ENCODE measurements around the gene PRSS57.
"Not testable (repeated sequence)": the region's sequence is repeated elsewhere in the genome, so short reads cannot be mapped to it uniquely, and the experiment has no call there.

Gene PRSS57

DNA sequence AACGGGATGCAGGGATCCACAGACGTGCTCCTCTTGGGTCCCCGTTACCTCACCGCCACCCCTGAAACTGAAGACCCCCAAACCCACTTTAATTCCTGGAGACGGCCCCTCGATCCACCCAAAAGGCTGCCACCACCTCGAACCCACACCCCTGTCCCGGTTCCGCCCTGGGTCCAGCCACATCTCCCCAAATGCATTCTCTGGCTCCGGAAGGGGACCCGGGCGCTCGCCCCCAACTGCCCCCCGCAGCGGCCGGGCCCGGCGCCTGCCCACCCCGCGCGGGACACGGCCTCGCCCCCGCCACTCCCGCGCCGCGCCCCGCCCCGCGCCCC lies 19.3 kb downstream of the PRSS57 start:
- Histone ChIP-seq H3K4me2 (ENCODE audit: low read length) (no peak overlapping the region), H3K9me3 (ENCODE audit: control insufficient read depth, insufficient read depth, low read length) (no peaks in the 10 kb centered on the region), H3K27me3 (ENCODE audit: control insufficient read depth, low read length) (peaks cover 14% of the 10 kb centered on the region), H3K36me3 (ENCODE audit: control insufficient read depth, low read length) (no peaks in the 10 kb centered on the region), H3K79me2 (ENCODE audit: control insufficient read depth, low read length) (peaks cover 5% of the 10 kb centered on the region; the same call in 1 of the 2 replicates), H3K9me2 (replicated peaks; ENCODE audit: control insufficient read depth, low read length) (no peaks in the 10 kb centered on the region), H3K4me1 (ENCODE audit: control insufficient read depth, low read length) (peaks cover 12% of the 10 kb centered on the region), H3F3A (ENCODE audit: control insufficient read depth, insufficient read depth) (0 out of 2 replicates have a peak, but pooled peaks cover 4% of the 10 kb centered on the region), H3K27ac (ENCODE audit: low read depth, low read length) (no peak overlapping the region), H4K20me1 (ENCODE audit: control insufficient read depth, insufficient read depth, low read depth, low read length) (no peaks in the 10 kb centered on the region; the same call in 1 of the 2 replicates), H3K4me3 (ENCODE audit: low read length) (no peak overlapping the region)
- no peak for TF ChIP-seq EZH2phosphoT487 (IDR thresholded peaks at IDR 0.05; ENCODE audit: borderline replicate concordance, low read length)
- TF ChIP-seq, protein P1, sequence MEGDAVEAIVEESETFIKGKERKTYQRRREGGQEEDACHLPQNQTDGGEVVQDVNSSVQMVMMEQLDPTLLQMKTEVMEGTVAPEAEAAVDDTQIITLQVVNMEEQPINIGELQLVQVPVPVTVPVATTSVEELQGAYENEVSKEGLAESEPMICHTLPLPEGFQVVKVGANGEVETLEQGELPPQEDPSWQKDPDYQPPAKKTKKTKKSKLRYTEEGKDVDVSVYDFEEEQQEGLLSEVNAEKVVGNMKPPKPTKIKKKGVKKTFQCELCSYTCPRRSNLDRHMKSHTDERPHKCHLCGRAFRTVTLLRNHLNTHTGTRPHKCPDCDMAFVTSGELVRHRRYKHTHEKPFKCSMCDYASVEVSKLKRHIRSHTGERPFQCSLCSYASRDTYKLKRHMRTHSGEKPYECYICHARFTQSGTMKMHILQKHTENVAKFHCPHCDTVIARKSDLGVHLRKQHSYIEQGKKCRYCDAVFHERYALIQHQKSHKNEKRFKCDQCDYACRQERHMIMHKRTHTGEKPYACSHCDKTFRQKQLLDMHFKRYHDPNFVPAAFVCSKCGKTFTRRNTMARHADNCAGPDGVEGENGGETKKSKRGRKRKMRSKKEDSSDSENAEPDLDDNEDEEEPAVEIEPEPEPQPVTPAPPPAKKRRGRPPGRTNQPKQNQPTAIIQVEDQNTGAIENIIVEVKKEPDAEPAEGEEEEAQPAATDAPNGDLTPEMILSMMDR (IDR thresholded peaks at IDR 0.05; ENCODE audit: low read depth, low read length, poor library complexity, severe bottlenecking): no peak

DNA sequence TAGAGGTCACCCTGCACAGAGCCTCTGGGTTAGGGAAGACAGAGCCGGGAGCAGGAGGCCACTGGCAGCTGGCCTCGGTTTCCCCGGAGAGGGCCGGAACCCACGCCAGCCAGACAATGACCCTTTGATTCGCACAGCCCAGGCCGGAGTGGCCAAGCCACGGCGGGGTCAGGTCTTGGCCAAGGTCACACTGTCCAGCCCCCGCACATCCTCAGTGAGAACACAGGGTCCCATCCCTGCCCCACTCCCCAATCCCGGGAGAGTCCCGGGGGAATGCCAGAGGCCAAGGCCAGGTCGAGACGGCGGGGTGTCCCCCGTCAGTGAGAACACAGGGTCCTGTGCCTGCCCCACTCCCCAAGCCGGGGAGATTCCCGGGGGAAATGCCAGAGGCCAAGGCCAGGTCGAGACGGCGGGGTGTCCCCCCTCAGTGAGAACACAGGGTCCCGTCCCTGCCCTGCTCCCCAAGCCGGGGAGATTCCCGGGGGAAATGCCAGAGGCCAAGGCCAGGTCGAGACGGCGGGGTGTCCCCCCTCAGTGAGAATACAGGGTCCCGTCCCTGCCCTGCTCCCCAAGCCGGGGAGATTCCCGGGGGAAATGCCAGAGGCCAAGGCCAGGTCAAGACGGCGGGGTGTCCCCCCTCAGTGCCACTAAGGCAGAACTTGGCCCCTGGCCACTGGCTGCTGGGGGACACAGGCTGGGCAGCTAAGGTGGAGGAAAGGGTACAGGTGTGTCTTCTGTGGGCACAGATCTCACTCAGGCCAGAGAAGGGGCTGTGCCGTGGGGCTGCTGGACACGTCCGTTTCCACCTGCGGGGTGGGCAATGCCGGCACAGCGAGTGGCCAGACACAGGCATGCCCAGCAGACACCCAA lies 20.7 kb downstream of the PRSS57 start:
- TF ChIP-seq, protein P1 (IDR thresholded peaks at IDR 0.05; ENCODE audit: low read depth, low read length, poor library complexity, severe bottlenecking): no peak
- no peak for TF ChIP-seq EZH2phosphoT487 (IDR thresholded peaks at IDR 0.05; ENCODE audit: borderline replicate concordance, low read length)
- H3F3A ChIP-seq (ENCODE audit: control insufficient read depth, insufficient read depth): 0 out of 2 replicates have a peak, but pooled peaks cover 4% of the 10 kb centered on the region
- H3K9me2 ChIP-seq (replicated peaks; ENCODE audit: control insufficient read depth, low read length): no peaks in the 10 kb centered on the region
- H3K9me3 ChIP-seq (ENCODE audit: control insufficient read depth, insufficient read depth, low read length): no peaks in the 10 kb centered on the region
- H3K27me3 ChIP-seq (ENCODE audit: control insufficient read depth, low read length): peaks cover 14% of the 10 kb centered on the region
- peaks cover 4% of the 10 kb centered on the region; the same call in 1 of the 2 replicates for H3K79me2 ChIP-seq (ENCODE audit: control insufficient read depth, low read length)
- no peak overlapping the region for H3K27ac ChIP-seq (ENCODE audit: low read depth, low read length)
- H3K36me3 ChIP-seq (ENCODE audit: control insufficient read depth, low read length): no peaks in the 10 kb centered on the region
- no peaks in the 10 kb centered on the region; the same call in 1 of the 2 replicates for H4K20me1 ChIP-seq (ENCODE audit: control insufficient read depth, insufficient read depth, low read depth, low read length)
- H3K4me1 ChIP-seq (ENCODE audit: control insufficient read depth, low read length): peaks cover 10% of the 10 kb centered on the region
- no peak overlapping the region for H3K4me3 ChIP-seq (ENCODE audit: low read length)
- no peak overlapping the region for H3K4me2 ChIP-seq (ENCODE audit: low read length)

DNA sequence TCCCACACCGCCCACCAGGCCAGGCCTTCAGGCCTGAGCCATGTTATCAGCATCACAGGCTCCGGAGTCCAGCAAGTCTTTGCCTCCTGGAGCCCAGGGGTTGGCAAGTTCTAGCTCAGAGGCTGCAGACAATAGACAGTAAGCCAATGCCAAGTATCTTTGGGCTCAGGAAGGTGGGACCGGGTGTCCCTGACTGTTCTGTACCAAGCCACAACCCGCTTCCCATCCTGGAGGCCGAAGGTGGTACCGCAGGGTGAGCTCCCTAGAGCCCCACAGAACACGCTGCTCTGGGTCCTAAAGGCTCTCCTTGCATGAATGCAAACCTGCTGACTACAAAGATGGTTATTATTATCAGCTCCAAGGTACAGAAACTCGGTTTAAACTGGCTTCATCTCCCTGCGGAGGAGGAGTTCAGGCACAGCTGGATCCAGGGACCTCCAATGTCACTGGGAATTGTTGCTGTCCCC lies 24.6 kb downstream of the PRSS57 start:
- Histone ChIP-seq H3K9me2 (replicated peaks; ENCODE audit: control insufficient read depth, low read length) (no peaks in the 10 kb centered on the region), H4K20me1 (ENCODE audit: control insufficient read depth, insufficient read depth, low read depth, low read length) (no peaks in the 10 kb centered on the region), H3K27ac (ENCODE audit: low read depth, low read length) (no peak overlapping the region)

DNA sequence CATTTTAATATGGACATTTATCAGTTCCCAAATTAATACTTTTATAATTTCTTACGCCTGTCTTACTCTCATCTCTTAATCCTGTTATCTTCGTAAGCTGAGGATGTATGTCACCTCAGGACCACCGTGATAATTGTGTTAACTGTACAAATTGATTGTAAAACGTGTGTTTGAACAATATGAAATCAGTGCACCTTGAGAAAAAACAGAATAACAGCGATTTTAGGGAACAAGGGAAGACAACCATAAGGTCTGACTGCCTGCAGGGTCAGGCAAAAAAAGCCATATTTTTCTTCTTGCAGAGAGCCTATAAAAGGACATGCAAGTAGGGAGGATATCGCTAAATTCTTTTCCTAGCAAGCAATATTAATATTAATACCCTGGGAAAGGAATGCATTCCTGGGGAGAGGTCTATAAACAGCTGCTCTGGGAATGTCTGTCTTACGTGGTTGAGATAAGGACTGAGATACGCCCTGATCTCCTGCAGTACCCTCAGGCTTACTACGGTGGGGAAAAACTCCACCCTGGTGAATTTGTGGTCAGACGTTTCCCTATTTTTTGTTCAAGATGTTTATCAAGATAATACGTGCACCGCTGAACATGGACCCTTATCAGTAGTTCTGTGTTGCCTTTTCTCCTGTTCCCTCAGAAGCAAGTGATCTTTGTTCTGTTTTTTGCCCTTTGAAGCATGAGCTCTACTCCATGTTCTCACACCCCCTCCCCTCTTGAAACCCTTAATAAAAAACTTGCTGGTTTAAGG lies 26.4 kb downstream of the PRSS57 start:
- not testable (repeated sequence) for H4K20me1 ChIP-seq (ENCODE audit: control insufficient read depth, insufficient read depth, low read depth, low read length); H3K4me2 ChIP-seq (ENCODE audit: low read length)

More for the DNA sequence above, 24.6 kb downstream of the PRSS57 start:
- no peaks in the 10 kb centered on the region for H3K79me2 ChIP-seq (ENCODE audit: control insufficient read depth, low read length)
- no peak for TF ChIP-seq EZH2phosphoT487 (IDR thresholded peaks at IDR 0.05; ENCODE audit: borderline replicate concordance, low read length)
- TF ChIP-seq, protein P1 (IDR thresholded peaks at IDR 0.05; ENCODE audit: low read depth, low read length, poor library complexity, severe bottlenecking): no peak
- no peaks in the 10 kb centered on the region for H3K4me1 ChIP-seq (ENCODE audit: control insufficient read depth, low read length)
- H3F3A ChIP-seq (ENCODE audit: control insufficient read depth, insufficient read depth): no peaks in the 10 kb centered on the region
- no peaks in the 10 kb centered on the region for H3K9me3 ChIP-seq (ENCODE audit: control insufficient read depth, insufficient read depth, low read length)
- peaks cover 12% of the 10 kb centered on the region for H3K27me3 ChIP-seq (ENCODE audit: control insufficient read depth, low read length)
- H3K4me2 ChIP-seq (ENCODE audit: low read length): no peak overlapping the region
- H3K4me3 ChIP-seq (ENCODE audit: low read length): no peak overlapping the region
- no peaks in the 10 kb centered on the region for H3K36me3 ChIP-seq (ENCODE audit: control insufficient read depth, low read length)

DNA sequence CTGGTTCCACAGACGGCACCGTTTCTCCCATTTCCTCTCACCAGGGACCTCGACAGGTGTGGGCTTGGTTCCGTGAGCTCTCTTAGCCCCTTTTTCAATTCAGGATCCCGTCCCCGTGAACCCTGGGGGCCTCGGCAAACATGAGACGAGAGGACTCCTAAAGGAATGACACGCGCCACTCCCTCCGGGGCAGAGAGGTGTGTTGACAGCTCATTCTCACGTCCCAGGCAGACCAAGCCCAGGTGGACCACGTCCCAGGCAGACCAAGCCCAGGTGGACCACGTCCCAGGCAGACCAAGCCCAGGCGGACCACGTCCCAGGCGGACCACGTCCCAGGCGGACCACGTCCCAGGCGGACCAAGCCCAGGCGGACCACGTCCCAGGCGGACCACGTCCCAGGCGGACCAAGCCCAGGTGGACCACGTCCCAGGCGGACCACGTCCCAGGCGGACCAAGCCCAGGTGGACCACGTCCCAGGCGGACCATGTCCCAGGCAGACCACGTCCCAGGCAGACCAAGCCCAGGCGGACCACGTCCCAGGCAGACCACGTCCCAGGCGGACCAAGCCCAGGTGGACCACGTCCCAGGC lies 28.2 kb downstream of the PRSS57 start:
- H3K36me3 ChIP-seq (ENCODE audit: control insufficient read depth, low read length); H3K4me3 ChIP-seq (ENCODE audit: low read length); H3K27ac ChIP-seq (ENCODE audit: low read depth, low read length); H3K4me2 ChIP-seq (ENCODE audit: low read length); H3K9me2 ChIP-seq (replicated peaks; ENCODE audit: control insufficient read depth, low read length); H3K27me3 ChIP-seq (ENCODE audit: control insufficient read depth, low read length); H3K9me3 ChIP-seq (ENCODE audit: control insufficient read depth, insufficient read depth, low read length); H4K20me1 ChIP-seq (ENCODE audit: control insufficient read depth, insufficient read depth, low read depth, low read length); H3F3A ChIP-seq (ENCODE audit: control insufficient read depth, insufficient read depth): not testable (repeated sequence)
- Histone ChIP-seq H3K79me2 (ENCODE audit: control insufficient read depth, low read length) (peaks cover 13% of the 10 kb centered on the region), H3K4me1 (ENCODE audit: control insufficient read depth, low read length) (peaks cover 19% of the 10 kb centered on the region)

More for the DNA sequence above, 26.4 kb downstream of the PRSS57 start:
- not testable (repeated sequence) for H3K9me3 ChIP-seq (ENCODE audit: control insufficient read depth, insufficient read depth, low read length); H3K79me2 ChIP-seq (ENCODE audit: control insufficient read depth, low read length); H3K27me3 ChIP-seq (ENCODE audit: control insufficient read depth, low read length); H3K9me2 ChIP-seq (replicated peaks; ENCODE audit: control insufficient read depth, low read length); H3K27ac ChIP-seq (ENCODE audit: low read depth, low read length); H3K36me3 ChIP-seq (ENCODE audit: control insufficient read depth, low read length); H3K4me3 ChIP-seq (ENCODE audit: low read length); H3F3A ChIP-seq (ENCODE audit: control insufficient read depth, insufficient read depth)
- peaks cover 12% of the 10 kb centered on the region for H3K4me1 ChIP-seq (ENCODE audit: control insufficient read depth, low read length)
